DMS79 (cell line): ENCODE measurements around the gene GDPD3.
A peak's percentile ranks its signal among the peaks of the same experiment; 100 is the strongest.
"Not testable (repeated sequence)": the region's sequence is repeated elsewhere in the genome, so short reads cannot be mapped to it uniquely, and the experiment has no call there.

Experiments used
- DNase-seq: peaks from one replicate; lab custom pipeline; 2025; lab: John Stamatoyannopoulos, UW

GDPD3 gene

DNA sequence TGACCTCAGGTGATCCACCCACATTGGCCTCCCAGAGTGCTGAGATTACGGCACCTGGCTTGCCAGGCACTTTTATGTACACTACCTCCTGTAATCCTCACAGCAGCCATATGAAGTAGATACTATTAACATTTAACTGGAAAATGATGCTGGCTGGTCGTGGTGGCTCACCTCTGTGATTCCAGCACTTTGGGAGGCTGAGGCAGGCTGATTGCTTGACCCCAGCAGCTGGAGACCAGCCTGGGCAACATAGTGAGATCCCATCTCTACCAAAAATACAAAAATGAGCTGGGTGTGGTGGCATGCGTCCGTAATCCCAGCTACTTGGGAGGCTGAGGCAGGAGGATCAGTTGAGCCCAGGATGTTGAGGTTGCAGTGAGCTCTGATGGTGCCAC is 11.6 kb upstream of the GDPD3 start:
- no peak for DNase-seq

GRCh38 chr16:30122604-30123160 is 9.3 kb upstream of the GDPD3 start:
- no peak for DNase-seq

DNA sequence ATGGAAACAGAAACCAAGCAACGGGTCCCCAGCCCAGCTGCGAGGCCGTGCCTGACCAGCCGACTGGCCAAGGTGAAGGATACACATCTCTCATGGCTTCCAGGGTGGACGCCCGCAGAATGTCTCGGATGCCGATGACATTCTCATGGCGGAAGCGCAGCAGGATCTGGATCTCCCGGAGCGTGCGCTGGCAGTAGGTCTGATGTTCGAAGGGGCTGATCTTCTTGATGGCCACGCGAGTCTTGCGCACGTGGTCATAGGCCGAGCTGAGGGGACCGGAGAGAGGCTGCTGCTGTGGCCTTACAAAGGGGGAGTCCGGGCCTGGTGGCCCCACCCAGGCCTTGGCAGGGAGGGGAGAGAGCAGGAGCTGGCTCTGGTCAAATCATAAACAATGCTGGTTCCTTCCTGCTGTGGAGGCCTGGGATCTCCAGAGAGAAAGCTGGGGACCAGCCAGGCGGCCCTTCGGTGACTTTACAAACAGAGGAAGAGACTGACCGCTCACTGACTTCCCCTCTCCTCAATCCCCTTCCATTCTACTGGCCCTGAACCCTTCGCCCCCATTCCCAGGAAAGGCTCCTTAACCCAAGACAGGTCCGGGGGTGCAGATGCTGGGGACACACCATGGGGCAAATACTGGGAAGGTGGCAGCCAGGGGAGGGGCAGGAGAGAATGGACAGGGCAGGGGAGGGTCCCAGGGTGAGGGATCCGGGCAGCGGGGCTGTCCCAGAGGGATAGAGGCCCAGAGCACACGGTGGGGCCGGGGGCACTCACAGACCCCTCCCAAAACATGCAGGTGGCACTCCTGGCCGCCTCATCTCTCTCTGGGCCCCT is 8.6 kb upstream of the GDPD3 start:
- DNase-seq, result no peak

DNA sequence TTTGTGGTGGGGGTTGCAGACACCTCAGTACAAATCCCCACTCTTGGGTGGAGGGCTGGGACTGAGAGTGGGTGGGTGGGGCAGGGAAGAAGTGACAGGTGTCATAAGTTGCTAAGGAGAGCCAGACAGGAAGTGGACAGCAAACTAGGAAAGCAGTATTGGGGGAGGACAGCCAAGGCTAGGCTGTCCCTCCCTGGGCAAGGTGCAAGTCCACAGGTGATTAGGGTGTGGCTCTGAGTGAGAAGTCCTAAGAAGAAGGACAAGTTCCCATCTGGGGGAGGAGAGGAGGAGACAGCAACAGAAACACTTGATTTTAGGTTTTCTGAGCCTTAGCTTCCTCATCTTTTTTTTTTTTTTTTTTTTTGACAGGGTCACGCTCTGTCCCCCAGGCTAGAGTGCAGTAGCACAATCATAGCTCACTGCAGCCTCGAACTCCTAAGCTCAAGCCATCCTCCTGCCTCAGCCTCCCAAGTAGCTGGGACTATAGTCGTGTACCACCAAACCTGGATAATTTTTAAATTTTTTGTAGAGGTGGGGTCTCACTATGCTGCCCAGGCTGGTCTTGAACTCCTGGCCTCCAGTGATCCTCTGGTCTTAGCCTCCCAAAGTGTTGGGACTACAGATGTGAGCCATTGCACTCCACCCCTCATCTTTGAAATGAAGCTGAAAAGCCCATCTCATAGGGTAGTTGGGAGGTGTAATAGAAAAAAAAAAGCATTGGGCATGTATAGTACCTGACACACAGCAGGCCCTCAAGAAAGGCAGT is 7.2 kb upstream of the GDPD3 start:
- DNase-seq, result no peak

- no peak for DNase-seq
These were observed 6.1 kb upstream of the GDPD3 start for GRCh38 chr16:30119428-30119827.

DNA sequence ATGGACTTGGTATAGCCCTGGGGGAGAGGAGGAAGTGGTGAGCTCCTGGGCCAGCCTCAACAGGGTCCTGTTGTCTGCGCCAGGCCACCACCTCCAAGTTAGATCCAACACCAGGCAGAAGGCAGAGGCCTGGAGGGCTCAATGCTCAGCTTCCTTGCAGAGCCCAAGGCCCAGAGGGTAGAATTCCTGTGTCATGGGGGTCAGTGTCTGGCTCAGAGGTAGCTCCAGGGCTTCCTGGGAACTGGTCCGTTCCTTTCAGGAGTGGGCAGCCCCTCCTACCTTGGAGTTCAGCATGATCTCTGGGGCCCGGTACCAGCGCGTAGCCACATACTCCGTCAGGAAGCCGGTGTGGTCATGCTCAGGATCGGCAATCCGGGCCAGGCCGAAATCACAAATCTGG is 4.4 kb upstream of the GDPD3 start:
- DNase-seq, result no peak

DNA sequence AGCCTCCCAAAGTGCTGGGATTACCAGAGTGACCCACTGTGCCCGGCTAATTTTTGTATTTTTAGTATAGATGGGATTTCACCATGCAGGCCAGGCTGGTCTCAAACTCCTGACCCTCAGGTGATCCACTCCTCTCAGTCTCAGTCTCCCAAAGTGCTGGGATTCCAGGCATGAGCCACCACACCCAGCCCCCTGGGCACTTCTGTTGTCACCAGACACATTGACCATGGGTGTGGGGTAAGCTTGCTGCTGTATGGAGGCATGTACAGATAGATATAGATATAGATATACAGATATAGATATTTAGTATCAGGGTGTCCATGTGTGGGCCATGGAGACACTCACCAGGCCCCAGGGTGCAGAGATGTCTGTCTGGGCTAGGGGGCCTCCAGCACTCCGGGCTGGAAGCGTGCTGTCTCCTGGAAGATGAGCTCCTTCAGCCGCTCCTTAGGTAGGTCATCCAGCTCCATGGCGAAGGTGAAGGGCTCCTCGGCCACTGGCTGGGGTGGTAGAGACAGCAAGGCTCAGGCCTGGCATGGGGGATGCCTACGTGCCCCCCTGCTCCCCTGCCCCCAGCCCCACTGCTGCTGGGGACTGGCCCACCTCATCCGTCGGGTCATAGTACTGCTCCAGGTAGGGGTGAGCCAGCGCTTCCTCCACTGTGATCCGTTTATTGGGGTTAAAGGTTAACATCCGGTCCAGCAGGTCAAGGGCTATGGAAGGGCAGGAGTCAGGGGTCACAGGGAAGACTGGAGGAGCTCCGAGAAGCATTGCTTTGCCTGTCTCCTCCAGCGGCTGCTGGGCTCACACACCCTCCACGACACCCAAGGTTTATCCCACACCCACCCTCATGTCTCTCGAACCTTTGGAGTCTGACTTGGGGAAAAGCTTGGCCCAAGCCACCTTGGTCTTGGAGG is 3.2 kb upstream of the GDPD3 start:
- DNase-seq, result no peak

GRCh38 chr16:30115238-30115637 is 1.9 kb upstream of the GDPD3 start:
- DNase-seq, result no peak

- DNase-seq, result not testable (repeated sequence)
These were observed 1.5 kb upstream of the GDPD3 start for GRCh38 chr16:30114833-30115232.

DNA sequence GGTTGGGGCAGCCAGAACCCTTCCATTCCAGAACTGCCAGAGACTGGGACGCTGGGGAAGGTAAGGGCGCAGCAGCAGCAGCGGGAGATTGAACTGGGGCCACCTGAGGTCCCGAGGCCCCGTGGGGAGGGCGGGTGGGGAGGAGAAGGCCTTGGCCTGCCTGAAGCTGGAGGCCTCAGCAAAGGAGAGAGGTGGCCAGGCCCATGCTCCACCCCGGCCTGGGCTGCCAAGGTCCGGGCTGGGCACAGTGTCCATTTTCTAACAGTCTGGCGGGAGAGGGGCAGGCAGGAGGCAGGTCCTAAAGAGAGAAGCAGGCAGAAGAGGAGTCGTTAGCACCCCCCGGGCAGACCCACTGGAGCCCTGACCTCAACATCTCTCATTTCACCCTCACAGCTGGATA is 1.1 kb upstream of the GDPD3 start:
- no peak for DNase-seq

DNA sequence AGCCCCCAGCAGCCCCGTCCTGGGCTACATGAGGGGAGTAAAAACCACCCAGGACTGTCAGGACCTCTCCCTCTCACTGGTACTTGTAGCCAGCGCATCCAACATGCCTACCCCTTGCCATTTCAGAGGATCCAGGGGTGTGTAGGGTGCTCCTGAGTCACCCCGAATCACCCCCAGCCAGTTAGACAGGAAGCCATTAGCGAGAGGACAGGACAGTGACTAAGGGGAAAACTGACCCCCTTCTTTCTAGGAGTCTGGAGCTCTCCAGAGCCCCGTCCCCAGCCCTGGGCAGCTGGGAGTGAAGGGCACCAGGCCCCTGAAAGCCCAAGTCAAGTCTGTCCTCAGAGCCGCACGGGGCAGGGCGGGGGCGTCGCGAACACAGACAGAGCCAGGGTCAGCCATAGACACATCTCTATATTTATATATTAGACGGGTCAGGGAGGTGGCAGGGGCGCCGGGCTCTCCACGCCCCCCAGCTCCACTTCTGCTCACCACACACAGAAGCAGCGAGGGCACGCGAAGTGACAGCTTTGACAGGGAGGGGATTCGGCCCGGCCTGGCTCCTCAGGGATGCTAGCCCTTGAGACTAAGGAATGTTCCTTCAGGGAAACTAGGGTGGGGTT is 485 bp upstream of the GDPD3 start:
- no peak for DNase-seq

- no peak for DNase-seq
These were observed 923 bp downstream of the GDPD3 start for GRCh38 chr16:30112197-30113030.

DNA sequence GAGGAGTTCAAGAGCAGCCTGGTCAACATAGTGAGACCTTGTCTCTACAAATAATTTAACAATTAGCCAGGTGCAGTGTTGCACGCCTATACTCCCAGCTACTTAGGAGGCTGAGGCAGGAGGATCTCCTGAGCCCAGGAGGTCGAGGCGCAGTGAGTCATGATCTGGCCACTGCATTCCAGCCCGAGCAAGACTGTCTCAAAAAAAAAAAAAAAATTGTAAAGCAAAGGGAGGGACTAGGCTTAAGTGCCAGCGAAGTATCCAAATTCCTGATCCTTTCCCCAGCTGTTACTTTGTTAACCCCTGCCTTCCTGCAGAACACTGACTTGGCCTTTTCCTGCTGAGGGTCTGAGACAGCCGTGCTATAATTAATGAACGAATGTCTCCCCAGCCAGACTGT is 2.7 kb downstream of the GDPD3 start:
- no peak for DNase-seq

- DNase-seq, result no peak
These were observed 5.1 kb downstream of the GDPD3 start for GRCh38 chr16:30108059-30108850.

- DNase-seq, result no peak
These were observed 8.8 kb downstream of the GDPD3 start for GRCh38 chr16:30104492-30104891.

DNA sequence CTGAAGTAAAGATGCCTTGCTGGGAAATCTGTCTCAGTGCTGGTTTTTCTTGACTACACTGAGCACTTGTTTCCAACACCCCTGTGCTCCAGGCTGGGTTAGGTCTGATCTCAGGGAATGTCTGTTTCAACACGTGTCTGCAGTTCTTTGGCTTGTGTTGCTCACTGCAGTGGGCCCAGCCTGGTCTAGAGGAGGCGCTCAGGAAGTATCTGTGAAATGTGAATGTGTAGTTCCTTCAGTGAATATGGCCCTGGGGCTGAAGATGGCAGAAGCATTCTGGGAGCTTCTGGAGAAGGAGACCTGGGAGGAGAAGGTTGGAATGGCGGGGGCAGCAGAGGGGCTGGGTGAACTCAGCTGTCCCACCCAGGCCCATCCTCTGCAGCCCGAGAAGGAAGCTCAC is 9.2 kb downstream of the GDPD3 start:
- DNase-seq, result no peak

DNA sequence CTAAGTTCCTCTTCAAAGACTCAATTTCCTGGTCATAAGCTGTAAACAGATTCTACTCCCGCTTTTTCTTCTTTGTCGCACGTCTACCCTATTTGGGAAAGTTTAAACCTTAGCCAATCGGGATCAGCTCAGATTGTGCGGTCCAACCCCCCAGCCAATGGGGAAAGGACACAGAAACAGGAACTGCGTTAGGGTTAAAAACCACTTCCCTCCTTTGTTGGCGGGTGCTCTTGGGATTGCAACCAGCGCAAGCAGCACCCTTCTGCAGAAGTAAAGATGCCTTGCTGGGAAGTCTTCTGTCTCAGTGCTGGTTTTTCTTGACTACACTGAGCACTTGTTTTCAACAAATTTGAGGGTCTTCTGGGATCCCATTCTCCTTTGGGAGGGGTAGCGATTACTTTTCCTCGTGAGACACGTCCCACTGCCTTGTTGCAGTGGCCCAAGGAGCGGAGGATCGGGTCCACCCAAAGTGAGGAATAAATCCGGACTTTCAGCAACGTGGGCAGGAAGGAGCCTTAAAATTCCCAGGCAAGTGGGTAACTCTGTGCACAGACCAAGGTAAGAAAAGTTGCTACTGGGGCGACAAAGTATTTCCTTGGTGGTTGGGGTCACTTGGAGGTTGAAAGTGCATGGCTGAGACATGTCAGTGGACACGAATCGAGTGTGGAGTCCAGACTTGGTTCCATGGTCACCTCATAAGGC is 16.3 kb downstream of the GDPD3 start:
- DNase-seq, result no peak

DNA sequence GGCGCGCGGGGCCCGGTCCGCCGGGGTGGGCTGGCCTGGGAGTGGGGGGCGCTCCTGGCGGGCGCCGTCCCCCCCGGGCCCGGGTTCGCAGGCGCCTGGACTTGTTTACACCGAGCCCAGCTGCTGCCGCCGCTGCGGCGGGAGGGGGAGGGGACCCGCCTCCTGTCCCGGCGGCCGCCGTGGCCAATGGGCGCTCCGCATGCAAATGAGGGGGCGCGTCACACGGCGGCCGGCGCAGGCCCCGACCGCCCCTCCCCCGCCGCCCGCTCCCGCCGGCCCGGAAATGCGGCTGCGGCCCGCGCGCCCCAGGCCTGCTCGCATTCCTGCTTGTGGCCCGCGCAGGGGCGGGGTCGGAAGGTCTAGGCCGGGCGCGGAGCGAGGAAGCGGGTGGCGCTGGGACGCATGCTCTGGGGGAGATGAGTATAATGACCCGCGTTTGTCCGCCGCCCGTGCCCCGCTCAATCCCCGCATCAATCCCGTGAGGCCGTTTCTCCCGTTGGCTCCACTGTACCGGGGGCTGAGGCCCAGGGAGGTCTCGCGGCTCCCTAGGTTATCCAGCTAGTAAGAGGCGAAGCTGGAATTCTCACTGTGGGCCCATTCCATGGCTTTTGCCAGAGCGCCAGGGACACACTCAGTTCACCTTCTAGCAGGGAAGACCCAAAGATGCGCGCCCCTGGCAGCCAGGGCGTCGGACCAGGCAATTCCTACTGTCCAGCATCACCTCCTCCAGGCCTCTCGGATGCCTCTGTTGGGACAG is 17.1 kb downstream of the GDPD3 start, which contains the start of gene YPEL3:
YPEL3 (minus strand) TSS at position 109 of the 757 bp plus-strand sequence. CDS start 731 bp downstream, outside the sequence.
- peak; percentile 37 for DNase-seq
